Right lobe of liver (tissue), 4 donors: Measurements from ENCODE around the gene MTHFD1.

Experiments
- POLR2A ChIP-seq: fragments of 450-650 bp; IDR thresholded peaks from one replicate; pipeline ENCODE4 v1.6.1; 2017; ENCODE audit warnings: antibody characterized with exemption, mild to moderate bottlenecking
- TF ChIP-seq, protein P1 (sequence below), 4 donors: fragments of 200-600 bp in 3 of 4; fragments of 450-650 bp in 1 of 4; IDR thresholded peaks; one replicate each; pipeline versions ENCODE4 v1.5.1 to v1.8.0; 2016 to 2022; ENCODE audit warnings: antibody characterized with exemption in 4 of 4, mild to moderate bottlenecking in 2 of 4
- donor health status: DM: no; HTN: no; CAD: no.
- donor health status: DM: no; HTN: no; CAD: no.
- donor health status: DM: no; HTN: yes; CAD: no.

DNA sequence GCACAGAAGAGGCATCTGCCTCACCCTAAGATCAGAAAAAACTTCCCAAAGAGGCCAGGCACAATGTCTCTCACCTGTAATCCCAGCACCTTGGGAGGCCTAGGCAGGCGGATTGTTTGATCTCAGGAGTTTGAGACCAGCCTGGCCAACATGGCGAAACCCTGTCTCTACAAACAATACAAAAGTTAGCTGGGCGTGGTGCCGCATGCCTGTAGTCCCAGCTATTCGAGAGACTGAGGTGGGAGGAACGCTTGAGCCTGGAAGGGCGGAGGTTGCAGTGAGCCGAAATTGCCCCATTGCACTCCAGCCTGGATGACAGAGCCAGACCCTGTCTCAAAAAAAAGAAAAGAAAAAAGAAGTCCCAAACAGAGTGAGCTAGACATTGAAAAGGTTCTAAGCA is 120.9 kb downstream of the MTHFD1 start:
- TF ChIP-seq, protein P1, sequence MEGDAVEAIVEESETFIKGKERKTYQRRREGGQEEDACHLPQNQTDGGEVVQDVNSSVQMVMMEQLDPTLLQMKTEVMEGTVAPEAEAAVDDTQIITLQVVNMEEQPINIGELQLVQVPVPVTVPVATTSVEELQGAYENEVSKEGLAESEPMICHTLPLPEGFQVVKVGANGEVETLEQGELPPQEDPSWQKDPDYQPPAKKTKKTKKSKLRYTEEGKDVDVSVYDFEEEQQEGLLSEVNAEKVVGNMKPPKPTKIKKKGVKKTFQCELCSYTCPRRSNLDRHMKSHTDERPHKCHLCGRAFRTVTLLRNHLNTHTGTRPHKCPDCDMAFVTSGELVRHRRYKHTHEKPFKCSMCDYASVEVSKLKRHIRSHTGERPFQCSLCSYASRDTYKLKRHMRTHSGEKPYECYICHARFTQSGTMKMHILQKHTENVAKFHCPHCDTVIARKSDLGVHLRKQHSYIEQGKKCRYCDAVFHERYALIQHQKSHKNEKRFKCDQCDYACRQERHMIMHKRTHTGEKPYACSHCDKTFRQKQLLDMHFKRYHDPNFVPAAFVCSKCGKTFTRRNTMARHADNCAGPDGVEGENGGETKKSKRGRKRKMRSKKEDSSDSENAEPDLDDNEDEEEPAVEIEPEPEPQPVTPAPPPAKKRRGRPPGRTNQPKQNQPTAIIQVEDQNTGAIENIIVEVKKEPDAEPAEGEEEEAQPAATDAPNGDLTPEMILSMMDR (IDR thresholded peaks at IDR 0.05): no peak
- TF ChIP-seq POLR2A: no peak
